Activated T-helper 2 cell treated with anti-CD3 and anti-CD28 coated beads, Interferon-gamma antibody, Interleukin-2, Interleukin-4, amounts not matched to agents 10 μg/mL and 5 μg/mL and 100 μg/mL, durations not matched to agents 14 hours and 24 hours and 36 hours (primary cell): ENCODE results near the gene MEGF11. TPM values are rescaled to one million over a fixed set of nuclear protein-coding genes. Genes with fewer than 3 reads are reported as not detected.

ENCODE experiments used
- DNase-seq: peaks from one replicate; pipeline ENCODE4 v3.0.0; 2021; ENCODE audit warnings: low spot score
- H3K27ac Mint-ChIP-seq: one replicate; pipeline ENCODE4 v1.8.0; 2021; ENCODE audit warnings: mixed read lengths
- H3K27me3 Mint-ChIP-seq: one replicate; pipeline ENCODE4 v1.8.0; 2021; ENCODE audit warnings: low read depth, mixed read lengths
- H3K36me3 Mint-ChIP-seq: one replicate; pipeline ENCODE4 v1.8.0; 2021; ENCODE audit warnings: low read depth, mixed read lengths
- H3K4me1 Mint-ChIP-seq: one replicate; pipeline ENCODE4 v1.8.0; 2021; ENCODE audit warnings: low read depth, mixed read lengths
- H3K4me3 Mint-ChIP-seq: one replicate; pipeline ENCODE4 v1.8.0; 2021; ENCODE audit warnings: low read depth, mild to moderate bottlenecking, moderate library complexity, mixed read lengths
- H3K9me3 Mint-ChIP-seq: one replicate; pipeline ENCODE4 v1.8.0; 2021; ENCODE audit warnings: mixed read lengths
- intact Hi-C: fragments of 100-400 bp; cut with micrococcal nuclease; formaldehyde crosslinking; loops from one replicate; pipeline ENCODE4 v1.15.1; 2023
- total RNA-seq: library from RNA; stranded (reverse); gene quantifications from 2 replicates; pipeline ENCODE4 v1.2.3, GENCODE V29; 2022

Gene MEGF11
- total RNA-seq, 1 donor from 2014 or later = not detected

- Mint-ChIP-seq H3K36me3 (no peaks in the 10 kb centered on the region), H3K27ac (no peak overlapping the region), H3K4me1 (no peaks in the 10 kb centered on the region), H3K27me3 (no peaks in the 10 kb centered on the region), H3K4me3 (no peak overlapping the region), H3K9me3 (no peaks in the 10 kb centered on the region)
- DNase-seq = no peak
- intact Hi-C loops = no loop called here
Measured at GRCh38 chr15:66066481-66066880, 187.1 kb downstream of the MEGF11 start.

- H3K4me3 Mint-ChIP-seq = no peak overlapping the region
- H3K4me1 Mint-ChIP-seq = no peaks in the 10 kb centered on the region
- DNase-seq = no peak
- H3K27ac Mint-ChIP-seq = no peak overlapping the region
- no peaks in the 10 kb centered on the region for H3K9me3 Mint-ChIP-seq
- H3K36me3 Mint-ChIP-seq = no peaks in the 10 kb centered on the region
- no peaks in the 10 kb centered on the region for H3K27me3 Mint-ChIP-seq
- intact Hi-C loops = no loop called here
Measured at GRCh38 chr15:66066005-66066404, 187.5 kb downstream of the MEGF11 start.

GRCh38 chr15:66065325-66065724 is 188.2 kb downstream of the MEGF11 start:
- no peaks in the 10 kb centered on the region for H3K4me1 Mint-ChIP-seq

GRCh38 chr15:66063147-66063546 is 190.4 kb downstream of the MEGF11 start:
- no peaks in the 10 kb centered on the region for H3K9me3 Mint-ChIP-seq
- H3K27ac Mint-ChIP-seq = no peak overlapping the region
- intact Hi-C loops = no loop called here
- no peaks in the 10 kb centered on the region for H3K4me1 Mint-ChIP-seq
- H3K4me3 Mint-ChIP-seq = no peak overlapping the region
- H3K27me3 Mint-ChIP-seq = peaks cover 3% of the 10 kb centered on the region
- no peak for DNase-seq
- H3K36me3 Mint-ChIP-seq = no peaks in the 10 kb centered on the region

More at GRCh38 chr15:66065325-66065724, 188.2 kb downstream of the MEGF11 start:
- no peak overlapping the region for H3K4me3 Mint-ChIP-seq
- H3K27me3 Mint-ChIP-seq = no peaks in the 10 kb centered on the region
- no peaks in the 10 kb centered on the region for H3K36me3 Mint-ChIP-seq
- no peak overlapping the region for H3K27ac Mint-ChIP-seq
- intact Hi-C loops = no loop called here
- no peaks in the 10 kb centered on the region for H3K9me3 Mint-ChIP-seq
- DNase-seq = no peak

- no peak for DNase-seq
- Mint-ChIP-seq H3K9me3 (no peaks in the 10 kb centered on the region), H3K4me1 (no peaks in the 10 kb centered on the region), H3K27ac (no peak overlapping the region), H3K36me3 (no peaks in the 10 kb centered on the region), H3K4me3 (no peak overlapping the region), H3K27me3 (peaks cover 10% of the 10 kb centered on the region)
- intact Hi-C loops = no loop called here
Measured at GRCh38 chr15:66057089-66057488, 196.5 kb downstream of the MEGF11 start.

- intact Hi-C loops = no loop called here
- Mint-ChIP-seq H3K4me3 (no peak overlapping the region), H3K27ac (no peak overlapping the region), H3K27me3 (peaks cover 8% of the 10 kb centered on the region), H3K4me1 (no peaks in the 10 kb centered on the region), H3K36me3 (no peaks in the 10 kb centered on the region), H3K9me3 (no peaks in the 10 kb centered on the region)
- DNase-seq = no peak
Measured at GRCh38 chr15:66053991-66054390, 199.6 kb downstream of the MEGF11 start.

GRCh38 chr15:66051833-66052232 is 201.7 kb downstream of the MEGF11 start:
- intact Hi-C loops = no loop called here
- Mint-ChIP-seq H3K9me3 (no peaks in the 10 kb centered on the region), H3K4me3 (no peak overlapping the region), H3K4me1 (no peaks in the 10 kb centered on the region), H3K27me3 (peaks cover 7% of the 10 kb centered on the region), H3K27ac (no peak overlapping the region), H3K36me3 (no peaks in the 10 kb centered on the region)
- no peak for DNase-seq

- H3K4me3 Mint-ChIP-seq = no peak overlapping the region
- no peak for DNase-seq
- intact Hi-C loops = no loop called here
- H3K9me3 Mint-ChIP-seq = no peaks in the 10 kb centered on the region
- no peak overlapping the region for H3K27ac Mint-ChIP-seq
- H3K27me3 Mint-ChIP-seq = peaks cover 7% of the 10 kb centered on the region
- no peaks in the 10 kb centered on the region for H3K4me1 Mint-ChIP-seq
- H3K36me3 Mint-ChIP-seq = no peaks in the 10 kb centered on the region
Measured at GRCh38 chr15:66050264-66050663, 203.3 kb downstream of the MEGF11 start.

GRCh38 chr15:66049353-66049752 is 204.2 kb downstream of the MEGF11 start:
- H3K36me3 Mint-ChIP-seq = no peaks in the 10 kb centered on the region
- no peak overlapping the region for H3K27ac Mint-ChIP-seq
- H3K27me3 Mint-ChIP-seq = peaks cover 7% of the 10 kb centered on the region
- DNase-seq = no peak
- H3K4me1 Mint-ChIP-seq = no peaks in the 10 kb centered on the region
- H3K4me3 Mint-ChIP-seq = no peak overlapping the region
- no peaks in the 10 kb centered on the region for H3K9me3 Mint-ChIP-seq
- intact Hi-C loops = no loop called here

GRCh38 chr15:66047321-66048024 is 206.1 kb downstream of the MEGF11 start:
- H3K36me3 Mint-ChIP-seq = no peaks in the 10 kb centered on the region
- no peak for DNase-seq
- no peaks in the 10 kb centered on the region for H3K9me3 Mint-ChIP-seq
- no peak overlapping the region for H3K27ac Mint-ChIP-seq
- H3K4me3 Mint-ChIP-seq = no peak overlapping the region
- intact Hi-C loops = no loop called here
- H3K4me1 Mint-ChIP-seq = no peaks in the 10 kb centered on the region
- H3K27me3 Mint-ChIP-seq = peaks cover 2% of the 10 kb centered on the region

GRCh38 chr15:66046751-66047150 is 206.8 kb downstream of the MEGF11 start:
- Mint-ChIP-seq H3K4me3 (no peak overlapping the region), H3K36me3 (no peaks in the 10 kb centered on the region), H3K4me1 (no peaks in the 10 kb centered on the region), H3K27ac (no peak overlapping the region), H3K27me3 (peaks cover 2% of the 10 kb centered on the region), H3K9me3 (no peaks in the 10 kb centered on the region)
- intact Hi-C loops = no loop called here
- DNase-seq = no peak

- no peak for DNase-seq
- Mint-ChIP-seq H3K36me3 (no peaks in the 10 kb centered on the region), H3K4me3 (no peak overlapping the region), H3K9me3 (no peaks in the 10 kb centered on the region), H3K27me3 (peaks cover 4% of the 10 kb centered on the region), H3K27ac (no peak overlapping the region), H3K4me1 (no peaks in the 10 kb centered on the region)
- intact Hi-C loops = no loop called here
Measured at GRCh38 chr15:66046326-66046725, 207.2 kb downstream of the MEGF11 start.

- no peak overlapping the region for H3K27ac Mint-ChIP-seq
- DNase-seq = no peak
- peaks cover 12% of the 10 kb centered on the region for H3K27me3 Mint-ChIP-seq
- intact Hi-C loops = no loop called here
- H3K4me1 Mint-ChIP-seq = no peaks in the 10 kb centered on the region
- H3K4me3 Mint-ChIP-seq = no peak overlapping the region
- no peaks in the 10 kb centered on the region for H3K9me3 Mint-ChIP-seq
- H3K36me3 Mint-ChIP-seq = no peaks in the 10 kb centered on the region
Measured at GRCh38 chr15:66045542-66045941, 208.0 kb downstream of the MEGF11 start.

- Mint-ChIP-seq H3K27ac (no peak overlapping the region), H3K4me3 (no peak overlapping the region), H3K36me3 (no peaks in the 10 kb centered on the region), H3K9me3 (no peaks in the 10 kb centered on the region), H3K27me3 (peaks cover 15% of the 10 kb centered on the region), H3K4me1 (no peaks in the 10 kb centered on the region)
- DNase-seq = no peak
- intact Hi-C loops = no loop called here
Measured at GRCh38 chr15:66044837-66045236, 208.7 kb downstream of the MEGF11 start.
